H9 (cell line): Measurements from ENCODE around the gene AXIN1. TPM values are rescaled to one million over a fixed set of nuclear protein-coding genes. Genes with fewer than 3 reads are reported as not detected.

ENCODE experiments used
- DNase-seq: peaks from one replicate; pipeline ENCODE4 v3.0.0-alpha.2; 2017
- H2AFZ ChIP-seq: one replicate; pipeline ENCODE4 v1.6.1; 2013; ENCODE audit warnings: mild to moderate bottlenecking, low read length, control low read depth, moderate library complexity
- H2AK5ac ChIP-seq: 2 replicates; pipeline ENCODE4 v1.6.1; 2013; ENCODE audit warnings: low read length, control low read depth, mixed read lengths; ENCODE audit not compliant: insufficient read length
- H2BK120ac ChIP-seq: one replicate; pipeline ENCODE4 v1.6.1; 2013; ENCODE audit warnings: low read depth, mild to moderate bottlenecking, low read length, control low read depth, inconsistent platforms; ENCODE audit not compliant: poor library complexity, severe bottlenecking
- H2BK12ac ChIP-seq: 2 replicates; pipeline ENCODE4 v1.6.1; 2013; ENCODE audit warnings: low read length, control low read depth, mixed read lengths, low read depth; ENCODE audit not compliant: insufficient read length
- H2BK15ac ChIP-seq: 2 replicates; pipeline ENCODE4 v1.6.1; 2013; ENCODE audit warnings: low read depth, low read length, control low read depth
- H2BK20ac ChIP-seq: one replicate; pipeline ENCODE4 v1.6.1; 2013; ENCODE audit warnings: low read depth, mild to moderate bottlenecking, low read length, control low read depth, inconsistent platforms; ENCODE audit not compliant: poor library complexity, severe bottlenecking
- H2BK5ac ChIP-seq: 2 replicates; pipeline ENCODE4 v1.6.1; 2013; ENCODE audit warnings: low read length, control low read depth, mixed read lengths; ENCODE audit not compliant: insufficient read length
- H3K14ac ChIP-seq: 2 replicates; pipeline ENCODE4 v1.6.1; 2013; ENCODE audit warnings: low read length, control low read depth; ENCODE audit not compliant: insufficient read depth
- H3K18ac ChIP-seq: 2 replicates; pipeline ENCODE4 v1.6.1; 2013; ENCODE audit warnings: low read depth, mild to moderate bottlenecking, mixed read lengths, low read length, control low read depth; ENCODE audit not compliant: insufficient read length
- H3K23ac ChIP-seq: 2 replicates; pipeline ENCODE4 v1.6.1; 2013; ENCODE audit warnings: low read length, control low read depth, mixed read lengths, low read depth; ENCODE audit not compliant: insufficient read length
- H3K23me2 ChIP-seq: 2 replicates; pipeline ENCODE4 v1.6.1; 2013; ENCODE audit warnings: low read depth, mild to moderate bottlenecking, mixed read lengths, low read length, control low read depth; ENCODE audit not compliant: insufficient read length, poor library complexity, severe bottlenecking
- H3K27ac ChIP-seq: 2 replicates; pipeline ENCODE4 v1.5.1; 2013; ENCODE audit warnings: low read length, control low read depth, mixed read lengths, low read depth; ENCODE audit not compliant: insufficient read length
- H3K27me3 ChIP-seq: 2 replicates; pipeline ENCODE4 v1.6.1; 2013; ENCODE audit warnings: low read length, control low read depth, inconsistent platforms; ENCODE audit not compliant: insufficient read depth
- H3K4ac ChIP-seq: 2 replicates; pipeline ENCODE4 v1.6.1; 2013; ENCODE audit warnings: low read depth, mild to moderate bottlenecking, control low read depth, inconsistent platforms, low read length, moderate library complexity
- H3K4me1 ChIP-seq: 2 replicates; pipeline ENCODE4 v1.6.1; 2013; ENCODE audit warnings: low read length, control low read depth, inconsistent platforms; ENCODE audit not compliant: insufficient read depth
- H3K4me2 ChIP-seq: 2 replicates; pipeline ENCODE4 v1.6.1; 2013; ENCODE audit warnings: low read length, control low read depth, mixed read lengths; ENCODE audit not compliant: insufficient read length, insufficient read depth
- H3K56ac ChIP-seq: 2 replicates; pipeline ENCODE4 v1.6.1; 2013; ENCODE audit warnings: low read depth, mild to moderate bottlenecking, mixed read lengths, low read length, control low read depth; ENCODE audit not compliant: insufficient read length
- H3K79me1 ChIP-seq: 2 replicates; pipeline ENCODE4 v1.6.1; 2013; ENCODE audit warnings: low read depth, mild to moderate bottlenecking, moderate library complexity, low read length, control low read depth, inconsistent platforms; ENCODE audit not compliant: insufficient read depth, poor library complexity, severe bottlenecking
- H3K79me2 ChIP-seq: 2 replicates; pipeline ENCODE4 v1.6.1; 2013; ENCODE audit warnings: low read length, control low read depth, inconsistent platforms; ENCODE audit not compliant: insufficient read depth
- H3K9ac ChIP-seq: 2 replicates; pipeline ENCODE4 v1.6.1; 2013; ENCODE audit warnings: low read length, control low read depth, mixed read lengths; ENCODE audit not compliant: insufficient read length; ENCODE audit errors: extremely low read depth
- H3K9me3 ChIP-seq: one replicate; pipeline ENCODE4 v1.6.1; 2013; ENCODE audit warnings: low read depth, low read length, inconsistent platforms; ENCODE audit not compliant: control insufficient read depth
- H3T11ph ChIP-seq: one replicate; pipeline ENCODE4 v1.6.1; 2013; ENCODE audit warnings: mild to moderate bottlenecking, low read length, control low read depth, inconsistent platforms
- H4K20me1 ChIP-seq: one replicate; pipeline ENCODE4 v1.6.1; 2013; ENCODE audit not compliant: control insufficient read depth, insufficient read length, insufficient read depth
- H4K5ac ChIP-seq: 2 replicates; pipeline ENCODE4 v1.6.1; 2013; ENCODE audit warnings: low read depth, mild to moderate bottlenecking, mixed read lengths, low read length, control low read depth; ENCODE audit not compliant: insufficient read length
- H4K8ac ChIP-seq: replicated peaks from 2 replicates; pipeline ENCODE4 v1.6.1; 2013; ENCODE audit warnings: low read length, control low read depth, mixed read lengths, low read depth; ENCODE audit not compliant: insufficient read length
- H4K91ac ChIP-seq: 2 replicates; pipeline ENCODE4 v1.6.1; 2013; ENCODE audit warnings: low read depth, mild to moderate bottlenecking, moderate library complexity, mixed read lengths, low read length, control low read depth; ENCODE audit not compliant: insufficient read length
- H3K27ac Mint-ChIP-seq, 3 experiments: 2 replicates in 2 of 3; 3 replicates in 1 of 3; pipeline ENCODE4 v1.8.0; 2020 to 2021; ENCODE audit warnings: mixed read lengths in 3 of 3, mild to moderate bottlenecking in 1 of 3, moderate library complexity in 1 of 3
- H3K27me3 Mint-ChIP-seq: 2 replicates; pipeline ENCODE4 v1.8.0; 2021; ENCODE audit warnings: low read depth, mild to moderate bottlenecking, moderate library complexity, mixed read lengths
- H3K36me3 Mint-ChIP-seq, 3 experiments: 2 replicates in 2 of 3; 3 replicates in 1 of 3; pipeline ENCODE4 v1.8.0; 2020 to 2021; ENCODE audit warnings: low read depth in 3 of 3, mixed read lengths in 3 of 3; ENCODE audit not compliant: insufficient read depth in 1 of 3
- H3K4me1 Mint-ChIP-seq, 2 experiments: 2 replicates each; pipeline ENCODE4 v1.8.0; 2020; ENCODE audit warnings: mixed read lengths in 2 of 2
- H3K4me3 Mint-ChIP-seq, 2 experiments: 2 replicates in 1 of 2; 3 replicates in 1 of 2; pipeline ENCODE4 v1.8.0; 2020 to 2021; ENCODE audit warnings: mild to moderate bottlenecking in 2 of 2, mixed read lengths in 2 of 2, moderate library complexity in 1 of 2
- H3K9me3 Mint-ChIP-seq, 2 experiments: 2 replicates in 1 of 2; 3 replicates in 1 of 2; pipeline ENCODE4 v1.8.0; 2020; ENCODE audit warnings: mild to moderate bottlenecking in 2 of 2, mixed read lengths in 2 of 2, moderate library complexity in 1 of 2
- CTCF ChIP-seq: fragments of 200-600 bp; sonication (generic); conservative IDR thresholded peaks from 3 replicates; pipeline ENCODE4 v1.8.0; 2021; ENCODE audit warnings: antibody characterized with exemption, mild to moderate bottlenecking
- WGBS: extraction: QIAGEN DNeasy Blood & Tissue Kit; methylation state at CpG from one replicate; pipeline ENCODE4 v1.1.7; 2013; ENCODE audit warnings: missing lambda C conversion rate, low lambda C conversion rate, mixed read lengths; ENCODE audit not compliant: insufficient read length; ENCODE audit errors: extremely low coverage; 5-methylcytosine and 5-hydroxymethylcytosine counted together
- total RNA-seq: library from RNA; stranded (reverse); gene quantifications from 2 replicates; pipeline ENCODE4 v1.2.1, GENCODE V29; 2021

AXIN1 gene
- total RNA-seq, 1 experiment from 2014 or later, result 50.9 TPM

- H4K8ac ChIP-seq, result no peak within 1 kb of the TSS
- no peak within 1 kb of the TSS for H4K91ac ChIP-seq
- H3K9ac ChIP-seq, result no peak within 1 kb of the TSS
- peaks cover 0 to 2% of the 10 kb centered on the region in 2 experiments; a peak in 1 of 4 replicates for H3K4me1 Mint-ChIP-seq
- H3K23ac ChIP-seq, result no peak within 1 kb of the TSS
- H3K9me3 ChIP-seq, result no peaks in the 10 kb centered on the region
- H2BK120ac ChIP-seq, result no peak within 1 kb of the TSS
- no peak within 1 kb of the TSS for H3K27ac ChIP-seq
- no peak within 1 kb of the TSS for H3K4ac ChIP-seq
- no peak within 1 kb of the TSS for H3K56ac ChIP-seq
- H3K79me2 ChIP-seq, result no peaks in the 10 kb centered on the region
- H3K27me3 Mint-ChIP-seq, result peaks cover 49% of the 10 kb centered on the region
- H3K27ac Mint-ChIP-seq, result no peak within 1 kb of the TSS
- no peak within 1 kb of the TSS for H2AFZ ChIP-seq
- peak within 1 kb of the TSS; percentile 23 for H3K4me2 ChIP-seq
- no peaks in the 10 kb centered on the region for H3K79me1 ChIP-seq
- H4K5ac ChIP-seq, result no peak within 1 kb of the TSS
- no peak within 1 kb of the TSS for H3K14ac ChIP-seq
- no peaks in the 10 kb centered on the region for H4K20me1 ChIP-seq
- peak within 1 kb of the TSS; percentile 58 to 79 for H3K4me3 Mint-ChIP-seq
- H3K18ac ChIP-seq, result no peak within 1 kb of the TSS
- no peak within 1 kb of the TSS for H2AK5ac ChIP-seq
- no peaks in the 10 kb centered on the region for H3K36me3 Mint-ChIP-seq
- H2BK15ac ChIP-seq, result no peak within 1 kb of the TSS
- no peak within 1 kb of the TSS for H3T11ph ChIP-seq
- DNase-seq, result no peak
- no peak within 1 kb of the TSS for H2BK5ac ChIP-seq
- H3K27me3 ChIP-seq, result peaks cover 3% of the 10 kb centered on the region; the same call in 1 of the 2 replicates
- no peak within 1 kb of the TSS for H2BK20ac ChIP-seq
- peaks cover 5% of the 10 kb centered on the region for H3K23me2 ChIP-seq
- no CpG with 5 or more reads among the region's 56 CpGs for WGBS
- TF ChIP-seq CTCF, result no peak
- H2BK12ac ChIP-seq, result no peak within 1 kb of the TSS
- H3K4me1 ChIP-seq, result no peaks in the 10 kb centered on the region
- no peaks in the 10 kb centered on the region; a peak in 1 of 5 replicates for H3K9me3 Mint-ChIP-seq
These were observed 76.7 kb downstream of the AXIN1 start, which contains the start of gene RGS11 for GRCh38 chr16:275786-276232. RGS11 (minus strand) TSS chr16:275944; CDS start chr16:275911, 33 bp downstream.
